Measurements from ENCODE around the gene SYCE1.
A peak's percentile ranks its signal among the peaks of the same experiment; 100 is the strongest.
"Not testable (repeated sequence)": the region's sequence is repeated elsewhere in the genome, so short reads cannot be mapped to it uniquely, and the experiment has no call there.

The SYCE1 gene

GRCh38 chr10:133557381-133557780, 8.0 kb downstream of the SYCE1 start:
- no peak for DNase-seq (ENCODE audit: low spot score)

DNA sequence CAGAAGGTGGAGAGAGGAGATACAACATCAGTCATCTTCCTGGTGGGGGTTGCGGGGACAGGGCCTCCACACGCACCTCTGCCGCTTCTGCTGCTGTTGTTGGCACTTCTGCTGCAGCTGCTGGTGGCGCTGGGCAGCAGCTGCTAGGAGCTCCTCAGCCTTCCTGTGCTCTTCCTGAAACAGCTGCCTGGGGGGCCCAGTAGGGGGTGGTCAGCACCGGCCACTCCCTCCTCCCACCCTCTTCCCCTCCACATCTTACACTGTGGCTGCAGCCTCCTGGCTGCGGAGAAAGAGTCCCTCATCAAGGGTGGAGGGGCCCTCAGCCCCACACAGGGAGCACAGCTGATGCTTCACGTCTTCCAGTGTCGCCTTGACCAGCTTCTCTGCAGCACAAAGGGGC, 9.9 kb downstream of the SYCE1 start:
- no peak for DNase-seq (ENCODE audit: low spot score)

DNA sequence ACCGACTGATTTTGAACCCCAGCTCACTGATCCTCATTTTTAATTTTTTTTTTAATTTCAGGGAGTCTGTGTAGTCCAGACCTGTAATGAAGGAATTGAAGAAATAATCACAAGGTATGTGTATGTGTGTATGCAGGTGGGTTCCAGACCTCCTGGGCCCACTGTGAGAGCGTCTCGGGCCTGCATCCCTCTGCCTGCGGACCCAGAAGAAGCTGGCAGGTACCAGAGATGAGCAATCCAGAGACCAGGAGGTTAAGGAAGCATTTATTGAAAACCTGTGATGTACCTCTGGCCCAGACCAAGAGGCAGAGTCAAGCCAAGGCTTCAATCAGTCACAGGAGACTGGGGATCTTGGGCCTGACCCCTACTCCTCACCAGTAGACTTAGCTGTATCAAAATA, 10.8 kb downstream of the SYCE1 start:
- no peak for DNase-seq (ENCODE audit: low spot score)

DNA sequence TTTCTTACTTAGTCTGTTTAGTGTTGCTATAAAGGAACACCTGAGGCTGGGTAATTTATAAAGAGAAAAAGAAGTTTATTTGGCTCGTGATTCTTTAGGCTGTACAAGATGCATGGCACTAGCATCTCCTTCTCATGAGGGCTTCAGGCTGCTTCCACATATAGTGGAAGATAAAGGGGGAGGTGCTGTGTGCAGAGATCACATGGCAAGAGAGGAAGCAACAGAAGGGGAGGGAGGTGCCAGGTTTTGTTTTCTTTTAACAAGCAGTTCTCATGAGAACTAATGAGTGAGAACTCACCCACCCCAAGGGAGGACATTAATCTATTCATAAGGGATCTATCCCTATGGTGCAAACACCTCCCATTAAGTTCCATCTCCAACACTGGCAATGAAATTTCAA, 20.9 kb downstream of the SYCE1 start:
- DNase-seq (ENCODE audit: low spot score): no peak

DNA sequence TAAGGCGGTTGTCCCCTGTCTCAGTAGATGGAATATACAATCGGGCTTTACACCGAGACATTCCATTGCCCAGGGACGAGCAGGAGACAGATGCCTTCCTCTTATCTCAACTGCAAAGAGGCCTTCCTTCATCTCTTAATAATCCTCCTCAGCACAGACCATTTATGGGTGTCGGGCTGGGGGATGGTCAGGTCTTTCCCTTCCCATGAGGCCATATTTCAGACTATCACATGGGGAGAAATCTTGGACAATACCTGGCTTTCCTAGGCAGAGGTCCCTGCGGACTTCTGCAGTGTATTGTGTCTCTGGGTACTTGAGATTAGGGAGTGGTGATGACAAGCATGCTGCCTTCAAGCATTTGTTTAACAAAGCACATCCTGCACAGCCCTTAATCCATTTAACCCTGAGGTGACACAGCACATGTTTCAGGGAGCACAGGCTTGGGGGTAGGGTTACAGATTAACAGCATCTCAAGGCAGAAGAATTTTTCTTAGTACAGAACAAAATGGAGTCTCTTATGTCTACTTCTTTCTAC, 23.9 kb downstream of the SYCE1 start:
- DNase-seq (ENCODE audit: low spot score): not testable (repeated sequence)

DNA sequence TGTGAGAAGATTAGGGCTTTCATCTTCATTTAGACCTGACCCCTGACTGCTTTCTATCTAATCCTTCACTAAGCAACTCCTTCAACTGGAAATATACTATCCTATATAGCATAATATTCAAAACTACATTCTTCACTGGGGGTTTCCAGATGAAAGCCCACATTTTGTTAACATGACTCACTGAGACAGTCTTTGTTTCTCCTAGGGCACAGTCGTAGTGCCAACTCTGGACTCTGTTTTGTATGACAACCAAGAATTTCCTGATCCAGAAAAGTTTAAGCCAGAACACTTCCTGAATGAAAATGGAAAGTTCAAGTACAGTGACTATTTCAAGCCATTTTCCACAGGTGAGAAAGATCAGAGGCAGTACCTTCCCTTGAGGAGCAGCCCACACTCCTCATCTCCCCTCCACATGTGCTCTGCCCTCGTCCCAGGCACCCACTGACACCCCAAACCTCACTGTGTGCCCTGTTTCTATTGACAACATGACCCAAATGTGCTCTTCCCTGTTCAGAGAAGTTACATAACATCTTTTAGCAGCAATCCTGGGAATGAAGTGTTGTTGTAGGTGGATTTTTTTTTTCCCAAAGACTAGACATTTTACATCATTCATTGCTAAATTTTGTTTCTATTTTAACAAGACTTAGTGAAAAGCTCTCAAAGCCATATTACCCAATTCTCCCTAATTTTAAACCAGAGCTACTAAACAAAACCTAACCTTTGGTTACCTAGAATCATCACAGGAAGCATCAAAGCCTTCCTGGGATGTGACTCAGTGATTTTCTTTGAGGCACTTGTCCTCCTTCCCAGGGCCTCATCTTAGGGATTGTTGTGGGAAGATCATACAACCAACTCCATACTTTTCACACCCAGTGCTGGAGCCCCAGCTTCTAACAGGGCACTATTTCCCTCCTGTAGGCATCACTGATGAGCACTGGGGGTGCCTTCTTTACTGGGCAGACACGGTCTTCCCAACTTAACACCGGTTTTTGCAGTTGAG, 27.5 kb downstream of the SYCE1 start:
- no peak for DNase-seq (ENCODE audit: low spot score)

- no peak for DNase-seq (ENCODE audit: low spot score)
These were observed 29.2 kb downstream of the SYCE1 start for GRCh38 chr10:133536198-133536597.

DNA sequence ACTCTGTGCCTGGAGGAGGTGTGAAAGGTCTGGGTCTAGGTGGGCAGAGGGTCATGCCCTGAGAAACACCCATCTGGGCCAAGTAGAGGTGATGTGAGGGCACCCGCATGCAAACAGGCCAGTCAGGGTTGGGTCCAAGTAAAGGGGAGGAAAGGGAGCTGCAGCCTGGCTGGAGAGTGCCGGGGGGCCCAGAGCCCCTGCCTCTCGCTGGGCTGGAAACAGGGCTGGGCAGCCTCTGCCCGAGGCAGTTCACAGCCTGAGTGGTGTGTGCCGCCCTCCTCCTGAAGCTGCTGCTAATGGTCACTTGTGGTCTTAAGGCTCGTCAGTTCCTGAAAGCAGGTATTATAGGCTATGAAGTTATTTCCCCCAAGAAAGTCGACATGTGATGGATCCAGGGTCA, 31.0 kb downstream of the SYCE1 start:
- no peak for DNase-seq (ENCODE audit: low spot score)

- no peak for DNase-seq (ENCODE audit: low spot score)
These were observed 32.5 kb downstream of the SYCE1 start for GRCh38 chr10:133532871-133533270.

DNA sequence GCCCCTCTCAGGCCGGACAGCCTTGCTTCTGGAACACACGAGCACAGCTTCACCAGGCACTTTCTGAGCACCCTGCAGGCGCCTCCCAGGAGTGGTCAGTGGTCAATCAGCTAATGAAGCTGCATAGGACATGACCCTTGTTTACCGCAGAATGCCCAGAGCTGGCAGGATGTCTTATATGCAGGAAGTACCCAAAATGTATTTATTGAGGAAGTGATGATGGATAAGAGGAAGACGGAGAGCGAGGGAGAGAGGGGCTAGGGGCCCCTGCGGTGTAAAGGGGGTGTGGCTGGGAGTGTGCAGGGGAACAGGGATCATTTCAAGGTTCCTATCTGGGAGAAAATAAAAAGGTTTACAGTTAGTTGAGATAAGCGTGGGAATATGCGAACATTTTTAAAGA, 34.9 kb downstream of the SYCE1 start:
- DNase-seq (ENCODE audit: low spot score): no peak

DNA sequence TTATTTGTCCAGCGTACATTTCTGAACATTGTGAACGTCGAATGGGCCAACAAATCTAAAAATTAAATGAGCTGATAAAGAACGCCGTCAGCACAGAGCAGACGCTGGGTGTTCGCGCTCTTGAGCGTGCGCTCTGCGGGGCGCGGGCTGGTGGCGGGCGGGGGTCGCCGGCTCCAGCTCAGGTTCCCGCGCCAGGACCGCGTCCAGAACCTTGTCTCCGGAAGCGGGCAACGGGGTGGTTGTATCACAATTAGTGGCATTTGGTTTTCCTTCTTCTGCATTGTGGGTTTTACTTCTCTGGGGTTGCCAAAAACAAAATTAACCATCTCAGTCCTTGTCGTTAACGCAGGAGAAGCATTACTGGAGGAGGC, 35.8 kb downstream of the SYCE1 start:
- no peak for DNase-seq (ENCODE audit: low spot score)

GRCh38 chr10:133528845-133529575, 36.4 kb downstream of the SYCE1 start:
- no peak for DNase-seq (ENCODE audit: low spot score)

- no peak for DNase-seq (ENCODE audit: low spot score)
These were observed 37.0 kb downstream of the SYCE1 start for GRCh38 chr10:133528296-133528844.

DNA sequence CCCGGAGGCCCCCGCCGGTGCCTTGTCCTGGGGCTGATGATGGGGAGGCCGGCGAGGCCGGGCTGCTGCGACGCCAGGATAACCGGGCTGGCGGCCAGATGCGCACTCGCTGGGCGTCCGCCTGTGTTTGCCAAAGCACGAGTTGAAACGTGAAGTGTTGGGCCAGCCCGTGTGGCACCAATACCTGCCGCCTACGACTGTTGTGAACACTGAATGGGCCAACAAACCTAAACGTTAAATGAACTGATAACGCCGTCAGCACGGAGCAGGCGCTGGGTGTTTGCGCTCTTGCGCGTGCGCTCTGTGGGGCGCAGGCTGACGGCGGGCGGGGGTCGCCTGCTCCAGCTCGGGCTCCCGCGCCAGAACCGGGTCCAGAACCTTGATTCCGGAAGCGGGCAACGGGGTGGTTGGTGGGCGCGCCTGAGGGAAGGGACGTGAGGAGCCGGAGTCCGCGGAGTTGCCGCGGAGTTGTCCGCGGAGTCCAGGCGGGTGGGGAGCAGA, 37.6 kb downstream of the SYCE1 start:
- DNase-seq (ENCODE audit: low spot score): no peak

- DNase-seq (ENCODE audit: low spot score): no peak
These were observed 38.3 kb downstream of the SYCE1 start, which contains the start of gene CYP2E1 for GRCh38 chr10:133526957-133527588. CYP2E1 (plus strand) TSS chr10:133527363; CDS start chr10:133527396, 33 bp downstream.

DNA sequence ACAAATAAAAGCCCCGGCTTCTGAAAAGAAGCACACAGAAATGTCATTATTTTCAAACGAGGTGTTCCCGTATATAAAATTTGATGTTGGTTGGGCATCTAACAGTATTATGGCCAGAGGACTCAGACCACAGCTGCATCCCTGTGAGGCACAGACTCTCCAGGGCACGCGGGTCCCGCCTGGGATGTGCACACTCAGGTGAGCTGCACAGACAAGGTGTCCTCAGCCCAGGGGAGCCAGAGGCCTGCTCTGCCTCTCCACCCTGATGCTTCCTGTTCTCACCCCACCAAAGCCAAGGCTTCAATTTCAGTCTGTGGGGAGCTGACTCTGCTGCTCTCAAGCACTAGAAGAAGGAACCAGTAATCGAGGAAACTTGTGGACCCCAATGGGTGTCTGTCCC, 39.9 kb downstream of the SYCE1 start:
- DNase-seq (ENCODE audit: low spot score): no peak

DNA sequence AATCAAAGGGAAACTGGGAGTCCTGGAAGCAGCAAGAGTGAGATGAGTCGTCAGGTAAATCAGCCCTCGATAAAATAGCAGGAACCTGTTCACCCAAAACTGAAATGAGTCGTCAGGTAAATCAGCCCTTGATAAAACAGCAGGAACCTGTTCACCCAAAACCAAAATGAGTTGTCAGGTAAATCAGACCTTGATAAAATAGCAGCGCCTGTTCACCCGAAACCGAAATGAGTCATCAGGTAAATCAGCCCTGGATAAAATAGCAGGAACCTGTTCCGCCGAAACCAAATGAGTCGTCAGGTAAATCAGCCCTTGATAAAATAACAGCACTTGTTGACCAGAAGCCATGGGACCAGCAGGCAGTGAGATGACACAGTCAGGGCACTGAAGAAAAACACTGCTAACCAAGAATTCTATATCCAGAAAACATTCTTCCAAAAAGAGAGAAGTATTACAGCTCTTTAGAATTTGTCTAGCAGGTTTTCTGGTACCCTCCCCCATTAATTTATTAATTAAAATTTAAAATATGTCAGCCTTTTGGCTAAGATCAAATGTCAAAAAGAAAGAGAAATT, 41.7 kb downstream of the SYCE1 start:
- no peak for DNase-seq (ENCODE audit: low spot score)

DNA sequence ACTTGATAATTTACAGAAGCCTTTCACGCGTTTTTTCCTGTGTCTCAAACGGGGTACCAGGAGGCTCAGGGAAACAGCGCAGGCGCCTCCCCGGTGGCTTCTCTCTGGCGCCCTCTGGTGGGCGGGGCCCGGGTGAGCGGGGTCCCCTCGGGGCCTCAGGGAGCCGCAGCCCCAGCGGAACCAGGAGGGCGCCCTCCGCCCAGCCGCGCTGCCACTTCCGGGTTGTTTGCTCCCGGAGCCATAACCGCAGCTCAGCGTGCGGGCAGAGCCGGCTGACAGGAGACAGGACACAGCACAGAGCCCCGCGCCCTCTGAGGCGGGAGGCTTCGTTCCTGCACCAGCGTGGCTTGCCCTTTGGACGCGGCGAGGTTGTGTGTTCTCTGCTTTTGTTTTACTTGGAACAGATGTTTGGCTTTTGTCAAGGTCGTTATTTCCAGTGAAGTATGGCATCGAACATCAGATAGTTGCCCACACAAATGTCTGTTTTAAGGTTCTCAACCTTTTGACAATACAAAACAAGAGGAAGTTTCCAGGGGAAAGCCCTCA, 45.1 kb downstream of the SYCE1 start:
- DNase-seq (ENCODE audit: low spot score): peak; percentile 93

- DNase-seq (ENCODE audit: low spot score): not testable (repeated sequence)
These were observed 46.9 kb downstream of the SYCE1 start for GRCh38 chr10:133518517-133518916.

DNA sequence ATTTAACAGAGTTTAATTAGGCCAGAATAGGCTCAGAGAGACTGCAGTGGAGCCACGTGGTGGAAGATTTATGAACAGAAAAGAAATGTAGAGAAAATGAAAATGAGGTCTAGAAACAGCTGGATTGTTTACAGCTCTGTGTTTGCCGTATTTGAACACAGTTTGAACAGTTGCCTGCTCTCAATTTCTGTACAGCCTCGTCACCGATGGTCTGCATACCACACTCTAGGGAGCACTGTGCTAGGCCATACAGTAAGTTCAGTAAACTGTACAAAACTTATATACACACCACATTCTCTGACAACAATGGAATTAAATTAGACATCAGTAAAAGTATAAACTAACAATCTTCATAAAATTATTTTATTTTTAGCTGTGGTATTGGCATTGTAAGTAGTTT, 49.3 kb downstream of the SYCE1 start:
- DNase-seq (ENCODE audit: low spot score): no peak

- no peak for DNase-seq (ENCODE audit: low spot score)
These were observed 49.9 kb downstream of the SYCE1 start for GRCh38 chr10:133515471-133515870.
